ENCODE measurements around the gene RERG. TPM values are rescaled to one million over a fixed set of nuclear protein-coding genes. Genes with fewer than 3 reads are reported as not detected.

RERG gene
- total RNA-seq, 4 donors from 2014 or later: 4.3 to 6.5 (median 5.8) TPM

- ATAC-seq (no peak), DNase-seq (no peak)
- TF ChIP-seq CTCF (IDR thresholded peaks at IDR 0.05 in 4 of 5, conservative IDR thresholded peaks at IDR 0.05 in 1 of 5) (no peak), POLR2A (IDR thresholded peaks at IDR 0.05) (no peak)
- in situ Hi-C loops (cut with MboI; ENCODE audit: low sequenced_read_pairs in 4 of 4) (loop anchor here in 1 of 4 donors (25.0 kb wide), 1 partner anchor 407 kb away; the partner anchor contains the start of gene ART4), intact Hi-C loops (cut with DNase I; ENCODE audit: low total_unique reads) (no loop called here)
- H3K27ac ChIP-seq: no peak overlapping the region
- H3K4me3 ChIP-seq: no peak overlapping the region
- no peaks in the 10 kb centered on the region for H3K27me3 ChIP-seq
- H3K9me3 ChIP-seq: peaks cover 0 to 4% (median 0%) of the 10 kb centered on the region in 3 donors
- peaks cover 0 to 3% of the 10 kb centered on the region in 2 donors for H3K4me1 ChIP-seq
- no peaks in the 10 kb centered on the region for H3K36me3 ChIP-seq
Observed at GRCh38 chr12:15244341-15244740, 23.1 kb upstream of the RERG start.

- TF ChIP-seq POLR2A (IDR thresholded peaks at IDR 0.05): no peak
- ATAC-seq (no peak), DNase-seq (no peak)
- Histone ChIP-seq H3K4me1 (peaks cover 0 to 3% of the 10 kb centered on the region in 2 donors), H3K4me3 (no peak overlapping the region), H3K9me3 (peaks cover 0 to 4% (median 0%) of the 10 kb centered on the region in 3 donors), H3K27ac (no peak overlapping the region), H3K27me3 (no peaks in the 10 kb centered on the region), H3K36me3 (no peaks in the 10 kb centered on the region)
- intact Hi-C loops (cut with DNase I; ENCODE audit: low total_unique reads) (no loop called here), in situ Hi-C loops (cut with MboI; ENCODE audit: low sequenced_read_pairs in 4 of 4) (loop anchor here in 1 of 4 donors (25.0 kb wide), 1 partner anchor 406 kb away; the partner anchor contains the start of gene ART4)
Observed at GRCh38 chr12:15243102-15243501, 21.9 kb upstream of the RERG start.

- Histone ChIP-seq H3K27me3 (no peaks in the 10 kb centered on the region), H3K27ac (no peak overlapping the region), H3K9me3 (no peaks in the 10 kb centered on the region), H3K4me3 (no peak overlapping the region), H3K36me3 (no peaks in the 10 kb centered on the region), H3K4me1 (peaks cover 0 to 3% of the 10 kb centered on the region in 2 donors)
- TF ChIP-seq CTCF (IDR thresholded peaks at IDR 0.05 in 4 of 5, conservative IDR thresholded peaks at IDR 0.05 in 1 of 5): no peak
- no peak for TF ChIP-seq POLR2A (IDR thresholded peaks at IDR 0.05)
- intact Hi-C loops (cut with DNase I; ENCODE audit: low total_unique reads): no loop called here
- in situ Hi-C loops (cut with MboI; ENCODE audit: low sequenced_read_pairs in 4 of 4): loop anchor here in 1 of 4 donors (25.0 kb wide), 1 partner anchor 404 kb away; the partner anchor contains the start of gene ART4
- DNase-seq (no peak), ATAC-seq (no peak)
Observed at GRCh38 chr12:15240898-15241297, 19.7 kb upstream of the RERG start.

GRCh38 chr12:15234508-15234907 is 13.3 kb upstream of the RERG start:
- Histone ChIP-seq H3K27ac (no peak overlapping the region), H3K9me3 (no peaks in the 10 kb centered on the region), H3K27me3 (no peaks in the 10 kb centered on the region), H3K4me1 (no peaks in the 10 kb centered on the region), H3K36me3 (no peaks in the 10 kb centered on the region), H3K4me3 (no peak overlapping the region)
- no peak for TF ChIP-seq CTCF (IDR thresholded peaks at IDR 0.05 in 4 of 5, conservative IDR thresholded peaks at IDR 0.05 in 1 of 5)
- DNase-seq: no peak
- in situ Hi-C loops (cut with MboI; ENCODE audit: low sequenced_read_pairs in 4 of 4): loop anchor here in 2 of 4 donors (5.0 to 25.0 kb wide), 2 partner anchors 33 to 397 kb away; partner anchors contain the start of gene ART4 (in 1 of the 2)
- no peak for ATAC-seq
- intact Hi-C loops (cut with DNase I; ENCODE audit: low total_unique reads): no loop called here

GRCh38 chr12:15234011-15234410 is 12.8 kb upstream of the RERG start:
- intact Hi-C loops (cut with DNase I; ENCODE audit: low total_unique reads) (no loop called here), in situ Hi-C loops (cut with MboI; ENCODE audit: low sequenced_read_pairs in 4 of 4) (loop anchor here in 2 of 4 donors (5.0 to 25.0 kb wide), 2 partner anchors 33 to 397 kb away; partner anchors contain the start of gene ART4 (in 1 of the 2))
- no peak for ATAC-seq
- no peak for DNase-seq
- no peaks in the 10 kb centered on the region for H3K9me3 ChIP-seq
- H3K4me1 ChIP-seq: no peaks in the 10 kb centered on the region
- TF ChIP-seq CTCF (IDR thresholded peaks at IDR 0.05 in 4 of 5, conservative IDR thresholded peaks at IDR 0.05 in 1 of 5): no peak
- no peak for TF ChIP-seq POLR2A (IDR thresholded peaks at IDR 0.05)
- H3K4me3 ChIP-seq: no peak overlapping the region
- no peak overlapping the region for H3K27ac ChIP-seq
- H3K36me3 ChIP-seq: no peaks in the 10 kb centered on the region
- no peaks in the 10 kb centered on the region for H3K27me3 ChIP-seq

Data from gastrocnemius medialis (tissue), 4 donors.